ENCODE data around the gene GKAP1. TPM values are rescaled to one million over a fixed set of nuclear protein-coding genes. Genes with fewer than 3 reads are reported as not detected.

The GKAP1 gene
- total RNA-seq, 1 experiment from 2014 or later, result 6.1 TPM

GRCh38 chr9:83701769-83702168, 115.8 kb downstream of the GKAP1 start (continued):
- no peak for TF ChIP-seq ATF6 (CRISPR knock-in tag; IDR thresholded peaks at IDR 0.05)
- TF ChIP-seq ZNF138 (CRISPR knock-in tag; conservative IDR thresholded peaks at IDR 0.05), result no peak
- TF ChIP-seq, protein P1, sequence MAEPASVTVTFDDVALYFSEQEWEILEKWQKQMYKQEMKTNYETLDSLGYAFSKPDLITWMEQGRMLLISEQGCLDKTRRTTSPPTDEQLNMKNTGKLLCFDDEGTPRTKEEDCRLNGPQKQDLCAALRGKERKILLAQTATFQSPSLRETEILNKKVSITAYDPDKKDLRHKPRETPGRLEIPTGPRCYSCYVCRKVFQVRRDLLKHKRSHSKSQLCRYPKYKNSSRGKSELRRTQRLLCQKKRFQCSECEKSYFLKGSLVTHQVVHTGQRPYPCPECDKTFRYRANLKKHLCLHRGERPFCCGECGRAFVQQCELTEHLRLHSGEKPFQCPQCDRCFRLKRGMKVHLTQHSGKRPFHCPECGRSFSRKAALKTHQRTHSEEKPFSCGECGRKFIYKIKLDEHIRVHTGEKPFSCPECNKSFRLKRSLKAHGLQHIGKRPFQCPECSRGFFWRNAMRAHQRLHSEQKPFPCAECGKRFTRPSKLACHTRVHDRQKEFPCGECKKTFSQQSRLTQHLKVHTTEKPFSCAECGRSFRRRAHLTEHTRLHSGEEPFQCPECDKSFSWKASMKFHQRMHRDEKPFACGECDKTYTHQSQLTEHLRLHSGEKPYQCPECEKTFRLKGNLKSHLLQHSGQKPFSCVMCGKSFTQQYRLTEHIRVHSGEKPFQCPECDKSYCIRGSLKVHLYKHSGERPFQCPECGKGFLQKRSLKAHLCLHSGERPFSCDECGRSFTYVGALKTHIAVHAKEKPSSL (CRISPR knock-in tag; conservative IDR thresholded peaks at IDR 0.05), result no peak
- no peak for TF ChIP-seq IRF1 (CRISPR knock-in tag; IDR thresholded peaks at IDR 0.05)
- TF ChIP-seq, protein P2, sequence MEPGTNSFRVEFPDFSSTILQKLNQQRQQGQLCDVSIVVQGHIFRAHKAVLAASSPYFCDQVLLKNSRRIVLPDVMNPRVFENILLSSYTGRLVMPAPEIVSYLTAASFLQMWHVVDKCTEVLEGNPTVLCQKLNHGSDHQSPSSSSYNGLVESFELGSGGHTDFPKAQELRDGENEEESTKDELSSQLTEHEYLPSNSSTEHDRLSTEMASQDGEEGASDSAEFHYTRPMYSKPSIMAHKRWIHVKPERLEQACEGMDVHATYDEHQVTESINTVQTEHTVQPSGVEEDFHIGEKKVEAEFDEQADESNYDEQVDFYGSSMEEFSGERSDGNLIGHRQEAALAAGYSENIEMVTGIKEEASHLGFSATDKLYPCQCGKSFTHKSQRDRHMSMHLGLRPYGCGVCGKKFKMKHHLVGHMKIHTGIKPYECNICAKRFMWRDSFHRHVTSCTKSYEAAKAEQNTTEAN (CRISPR knock-in tag; IDR thresholded peaks at IDR 0.05), result no peak
- no peak for TF ChIP-seq ZNF263 (CRISPR knock-in tag; IDR thresholded peaks at IDR 0.05; ENCODE audit: low read depth)
- TF ChIP-seq AR (CRISPR knock-in tag; IDR thresholded peaks at IDR 0.05), result no peak
- no peak for TF ChIP-seq HMGA2 (CRISPR knock-in tag; IDR thresholded peaks at IDR 0.05)
- no peak for TF ChIP-seq AFF4 (CRISPR knock-in tag; IDR thresholded peaks at IDR 0.05; ENCODE audit: borderline replicate concordance)
- TF ChIP-seq SMAD4 (CRISPR knock-in tag; IDR thresholded peaks at IDR 0.05), result no peak

- ATAC-seq (no peak), DNase-seq (ENCODE audit: low spot score) (no peak)
- Mint-ChIP-seq H3K27me3 (ENCODE audit: low read depth) (no peaks in the 10 kb centered on the region), H3K9me3 (peaks cover 6% of the 10 kb centered on the region), H3K36me3 (peaks cover 18% of the 10 kb centered on the region), H3K27ac (no peak overlapping the region), H3K4me3 (no peak overlapping the region), H3K4me1 (peaks cover 38% of the 10 kb centered on the region)
- CTCF ChIA-PET, result interaction anchor here (1.4 kb wide), 1 partner anchor 367 kb away, joined by 3 read pairs; no protein-coding TSS in a partner anchor
- POLR2A ChIA-PET, result no interaction called here
- no peak for TF ChIP-seq SMAD3 (CRISPR knock-in tag; IDR thresholded peaks at IDR 0.05; ENCODE audit: borderline replicate concordance)
- TF ChIP-seq, protein P3, sequence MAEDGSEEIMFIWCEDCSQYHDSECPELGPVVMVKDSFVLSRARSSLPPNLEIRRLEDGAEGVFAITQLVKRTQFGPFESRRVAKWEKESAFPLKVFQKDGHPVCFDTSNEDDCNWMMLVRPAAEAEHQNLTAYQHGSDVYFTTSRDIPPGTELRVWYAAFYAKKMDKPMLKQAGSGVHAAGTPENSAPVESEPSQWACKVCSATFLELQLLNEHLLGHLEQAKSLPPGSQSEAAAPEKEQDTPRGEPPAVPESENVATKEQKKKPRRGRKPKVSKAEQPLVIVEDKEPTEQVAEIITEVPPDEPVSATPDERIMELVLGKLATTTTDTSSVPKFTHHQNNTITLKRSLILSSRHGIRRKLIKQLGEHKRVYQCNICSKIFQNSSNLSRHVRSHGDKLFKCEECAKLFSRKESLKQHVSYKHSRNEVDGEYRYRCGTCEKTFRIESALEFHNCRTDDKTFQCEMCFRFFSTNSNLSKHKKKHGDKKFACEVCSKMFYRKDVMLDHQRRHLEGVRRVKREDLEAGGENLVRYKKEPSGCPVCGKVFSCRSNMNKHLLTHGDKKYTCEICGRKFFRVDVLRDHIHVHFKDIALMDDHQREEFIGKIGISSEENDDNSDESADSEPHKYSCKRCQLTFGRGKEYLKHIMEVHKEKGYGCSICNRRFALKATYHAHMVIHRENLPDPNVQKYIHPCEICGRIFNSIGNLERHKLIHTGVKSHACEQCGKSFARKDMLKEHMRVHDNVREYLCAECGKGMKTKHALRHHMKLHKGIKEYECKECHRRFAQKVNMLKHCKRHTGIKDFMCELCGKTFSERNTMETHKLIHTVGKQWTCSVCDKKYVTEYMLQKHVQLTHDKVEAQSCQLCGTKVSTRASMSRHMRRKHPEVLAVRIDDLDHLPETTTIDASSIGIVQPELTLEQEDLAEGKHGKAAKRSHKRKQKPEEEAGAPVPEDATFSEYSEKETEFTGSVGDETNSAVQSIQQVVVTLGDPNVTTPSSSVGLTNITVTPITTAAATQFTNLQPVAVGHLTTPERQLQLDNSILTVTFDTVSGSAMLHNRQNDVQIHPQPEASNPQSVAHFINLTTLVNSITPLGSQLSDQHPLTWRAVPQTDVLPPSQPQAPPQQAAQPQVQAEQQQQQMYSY (CRISPR knock-in tag; IDR thresholded peaks at IDR 0.05), result no peak
- TF ChIP-seq CBFB (CRISPR knock-in tag; IDR thresholded peaks at IDR 0.05; ENCODE audit: low read depth), result no peak
- TF ChIP-seq ZNF121 (CRISPR knock-in tag; IDR thresholded peaks at IDR 0.05), result no peak
- TF ChIP-seq ESRRA (CRISPR knock-in tag; IDR thresholded peaks at IDR 0.05; ENCODE audit: borderline replicate concordance), result no peak
- no peak for TF ChIP-seq SMAD4 (CRISPR knock-in tag; IDR thresholded peaks at IDR 0.05)
- TF ChIP-seq, protein P4, sequence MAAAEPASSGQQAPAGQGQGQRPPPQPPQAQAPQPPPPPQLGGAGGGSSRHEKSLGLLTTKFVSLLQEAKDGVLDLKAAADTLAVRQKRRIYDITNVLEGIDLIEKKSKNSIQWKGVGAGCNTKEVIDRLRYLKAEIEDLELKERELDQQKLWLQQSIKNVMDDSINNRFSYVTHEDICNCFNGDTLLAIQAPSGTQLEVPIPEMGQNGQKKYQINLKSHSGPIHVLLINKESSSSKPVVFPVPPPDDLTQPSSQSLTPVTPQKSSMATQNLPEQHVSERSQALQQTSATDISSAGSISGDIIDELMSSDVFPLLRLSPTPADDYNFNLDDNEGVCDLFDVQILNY (CRISPR knock-in tag; IDR thresholded peaks at IDR 0.05), result no peak
- TF ChIP-seq ELF4 (CRISPR knock-in tag; IDR thresholded peaks at IDR 0.05; ENCODE audit: low read depth), result no peak
- TF ChIP-seq EMX1 (CRISPR knock-in tag; IDR thresholded peaks at IDR 0.05), result no peak
- no peak for TF ChIP-seq TCF7 (CRISPR knock-in tag; IDR thresholded peaks at IDR 0.05; ENCODE audit: low read depth)
Observed at GRCh38 chr9:83701286-83701685, 116.3 kb downstream of the GKAP1 start.

All from WTC11 (cell line).